Glutamatergic neuron (in vitro differentiated cells): ENCODE measurements around the gene UNC13C. TPM values are rescaled to one million over a fixed set of nuclear protein-coding genes. Genes with fewer than 3 reads are reported as not detected.

Experiments
- DNase-seq: peaks from one replicate; pipeline ENCODE4 v3.0.0; 2022
- H3K27ac Mint-ChIP-seq: one replicate; pipeline ENCODE4 v1.8.0; 2020; ENCODE audit warnings: mild to moderate bottlenecking, mixed read lengths, inconsistent platforms; ENCODE audit not compliant: unreplicated experiment
- H3K27me3 Mint-ChIP-seq: one replicate; pipeline ENCODE4 v1.8.0; 2020; ENCODE audit warnings: mild to moderate bottlenecking, moderate library complexity, mixed read lengths, inconsistent platforms; ENCODE audit not compliant: unreplicated experiment
- H3K36me3 Mint-ChIP-seq: one replicate; pipeline ENCODE4 v1.8.0; 2020; ENCODE audit warnings: mild to moderate bottlenecking, mixed read lengths, inconsistent platforms; ENCODE audit not compliant: unreplicated experiment
- H3K4me1 Mint-ChIP-seq: one replicate; pipeline ENCODE4 v1.8.0; 2020; ENCODE audit warnings: mild to moderate bottlenecking, low read depth, mixed read lengths, inconsistent platforms; ENCODE audit not compliant: unreplicated experiment
- H3K4me3 Mint-ChIP-seq: one replicate; pipeline ENCODE4 v1.8.0; 2020; ENCODE audit warnings: mild to moderate bottlenecking, mixed read lengths, inconsistent platforms; ENCODE audit not compliant: unreplicated experiment
- H3K9me3 Mint-ChIP-seq: one replicate; pipeline ENCODE4 v1.8.0; 2020; ENCODE audit warnings: mild to moderate bottlenecking, moderate library complexity, mixed read lengths, inconsistent platforms; ENCODE audit not compliant: unreplicated experiment
- CTCF ChIP-seq: fragments of 200-600 bp; sonication (generic); IDR thresholded peaks from one replicate; pipeline ENCODE4 v1.5.0; 2021; ENCODE audit not compliant: partially characterized antibody, unreplicated experiment
- total RNA-seq: library from RNA; stranded (reverse); fragmentation: NEBNext Ultra II Directional; extraction: Animal tissue kit (Norgen Biotek cat#: 25700); gene quantifications from one replicate; pipeline ENCODE4 v1.2.1, GENCODE V29; 2021; ENCODE audit not compliant: unreplicated experiment

Gene UNC13C
- total RNA-seq, 1 donor from 2014 or later = 0.49 TPM

DNA sequence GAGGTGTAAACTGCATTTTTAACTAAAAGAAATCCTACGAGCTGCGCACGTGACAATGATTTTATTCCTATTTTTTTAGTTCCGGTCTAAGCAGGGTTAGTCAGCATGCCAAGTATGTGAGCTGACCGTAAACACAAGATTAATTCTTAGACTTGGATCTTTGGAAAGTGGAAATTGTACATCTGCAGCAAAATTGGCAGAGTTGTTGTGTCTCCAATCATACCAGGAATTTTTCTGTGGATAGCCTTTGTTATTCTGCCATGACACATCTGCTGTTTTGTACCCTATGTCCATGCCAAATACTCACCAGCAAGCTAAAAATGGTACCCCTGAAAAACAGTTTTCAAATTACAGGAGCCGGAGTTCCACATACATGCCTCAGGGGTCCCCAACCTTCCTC is 562.5 kb downstream of the UNC13C start:
- no peaks in the 10 kb centered on the region for H3K9me3 Mint-ChIP-seq
- H3K4me1 Mint-ChIP-seq = no peaks in the 10 kb centered on the region
- H3K36me3 Mint-ChIP-seq = no peaks in the 10 kb centered on the region
- no peak for TF ChIP-seq CTCF
- DNase-seq = no peak
- H3K4me3 Mint-ChIP-seq = no peak overlapping the region
- H3K27ac Mint-ChIP-seq = no peak overlapping the region
- H3K27me3 Mint-ChIP-seq = no peaks in the 10 kb centered on the region

DNA sequence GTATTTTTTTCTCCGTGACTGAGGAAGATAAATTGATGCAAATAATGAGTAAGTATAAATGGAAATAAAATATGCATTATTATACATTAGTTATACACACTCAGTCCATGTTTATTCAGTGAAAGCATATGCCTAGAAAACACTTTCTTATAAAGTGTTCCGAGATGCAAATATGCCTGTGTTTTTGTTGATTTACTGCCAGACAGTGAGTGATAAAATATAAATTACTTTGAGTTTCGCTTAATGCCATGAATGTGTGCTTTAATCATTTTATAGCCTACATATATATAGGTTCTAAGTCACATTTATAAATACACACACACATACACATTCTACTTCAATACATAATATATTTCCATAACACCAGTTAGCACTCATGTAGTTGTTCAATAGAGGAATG is 569.2 kb downstream of the UNC13C start:
- Mint-ChIP-seq H3K4me3 (no peak overlapping the region), H3K36me3 (no peaks in the 10 kb centered on the region)

GRCh38 chr15:54550954-54551353 is 572.7 kb downstream of the UNC13C start:
- Mint-ChIP-seq H3K4me3 (no peak overlapping the region), H3K9me3 (no peaks in the 10 kb centered on the region), H3K27ac (no peak overlapping the region), H3K4me1 (no peaks in the 10 kb centered on the region), H3K27me3 (peaks cover 1% of the 10 kb centered on the region), H3K36me3 (no peaks in the 10 kb centered on the region)
- DNase-seq = no peak
- no peak for TF ChIP-seq CTCF

More for the DNA sequence above, 569.2 kb downstream of the UNC13C start:
- Mint-ChIP-seq H3K27me3 (peaks cover 2% of the 10 kb centered on the region), H3K27ac (no peak overlapping the region), H3K4me1 (no peaks in the 10 kb centered on the region), H3K9me3 (no peaks in the 10 kb centered on the region)
- DNase-seq = no peak
- TF ChIP-seq CTCF = no peak

DNA sequence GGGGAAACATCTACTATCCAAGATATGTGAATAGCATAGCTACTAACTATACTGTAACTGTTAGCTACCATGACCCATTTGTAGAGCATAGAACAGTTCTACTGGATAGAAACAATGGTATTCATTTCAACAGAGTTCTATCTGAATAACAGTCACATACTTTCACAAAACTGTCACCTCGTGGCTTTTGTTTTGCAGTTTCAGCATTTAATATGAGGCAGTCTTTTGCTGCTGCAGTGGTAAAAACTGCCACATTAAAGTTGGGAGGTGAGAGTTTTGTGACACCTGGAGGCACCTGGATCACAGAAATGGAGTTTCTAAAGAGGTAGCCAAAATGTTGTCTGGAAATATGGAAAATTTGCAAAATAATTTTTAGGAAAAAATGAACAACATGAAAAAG is 578.0 kb downstream of the UNC13C start:
- Mint-ChIP-seq H3K27ac (no peak overlapping the region), H3K4me1 (no peaks in the 10 kb centered on the region), H3K9me3 (no peaks in the 10 kb centered on the region), H3K4me3 (no peak overlapping the region), H3K36me3 (no peaks in the 10 kb centered on the region), H3K27me3 (no peaks in the 10 kb centered on the region)
- no peak for TF ChIP-seq CTCF
- DNase-seq = no peak

DNA sequence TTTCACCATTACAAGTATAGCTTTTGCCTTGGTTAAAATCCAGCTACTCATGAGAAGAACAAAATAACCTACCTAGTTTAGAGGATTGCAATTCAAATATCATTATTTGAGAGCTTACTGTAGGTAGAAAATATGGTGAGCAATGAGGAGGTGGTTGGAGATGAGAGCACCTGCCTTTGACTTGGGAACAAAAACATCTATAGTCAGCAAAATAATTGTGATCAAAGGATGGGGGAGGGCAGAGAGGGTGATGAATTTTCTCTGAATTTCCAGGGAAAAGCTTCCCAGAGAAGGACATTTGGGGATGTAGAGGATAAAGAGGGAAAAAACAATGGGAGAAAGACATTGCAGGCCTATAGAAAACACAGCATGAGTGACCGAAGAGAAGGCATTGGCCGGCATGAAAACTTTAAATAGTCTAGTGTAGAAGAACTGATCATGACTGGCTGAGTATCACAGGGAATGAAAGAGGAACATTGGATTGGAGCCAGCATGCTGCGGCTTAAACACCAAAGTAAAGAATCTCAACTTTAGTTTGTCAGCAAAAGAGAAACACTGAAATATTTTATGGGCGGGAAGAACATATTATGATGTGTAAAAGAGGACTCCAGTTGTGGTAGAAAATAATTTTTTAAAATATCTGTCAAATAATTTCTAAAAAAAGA is 581.3 kb downstream of the UNC13C start:
- H3K36me3 Mint-ChIP-seq = no peaks in the 10 kb centered on the region
- no peaks in the 10 kb centered on the region for H3K27me3 Mint-ChIP-seq
- no peak overlapping the region for H3K4me3 Mint-ChIP-seq
- no peaks in the 10 kb centered on the region for H3K9me3 Mint-ChIP-seq
- H3K27ac Mint-ChIP-seq = no peak overlapping the region
- H3K4me1 Mint-ChIP-seq = no peaks in the 10 kb centered on the region
- DNase-seq = no peak
- no peak for TF ChIP-seq CTCF
